ENCODE measurements around the gene BCL7A. TPM values are rescaled to one million over a fixed set of nuclear protein-coding genes. Genes with fewer than 3 reads are reported as not detected.

The BCL7A gene
- total and polyA plus RNA-seq, 2 of the 8 experiments (the other 6 are each of a cell fraction or from before 2014, with no cell fraction given), result 11.9 to 12.7 TPM

GRCh38 chr12:122090759-122091515 lies 69.3 kb downstream of the BCL7A start (continued):
- TF ChIP-seq ATF2 (IDR thresholded peaks at IDR 0.05; ENCODE audit: low read length), result no peak
